ENCODE measurements around the gene BCDIN3D. TPM values are rescaled to one million over a fixed set of nuclear protein-coding genes. Genes with fewer than 3 reads are reported as not detected.

BCDIN3D gene
- total RNA-seq, 1 experiment from 2014 or later, result 4.5 TPM

- Histone ChIP-seq H3K9ac (ENCODE audit: low read length) (no peak overlapping the region), H3K36me3 (ENCODE audit: low read depth, low read length) (no peaks in the 10 kb centered on the region), H4K20me1 (ENCODE audit: low read length) (no peaks in the 10 kb centered on the region), H3K9me2 (replicated peaks; ENCODE audit: low read length) (no peaks in the 10 kb centered on the region), H3K4me3 (ENCODE audit: low read length) (no peak overlapping the region), H3K4me1 (ENCODE audit: insufficient read depth, low read length) (peaks cover 17% of the 10 kb centered on the region), H3K27ac (ENCODE audit: low read length) (no peak overlapping the region), H3F3A (ENCODE audit: low read length, unreplicated experiment) (no peaks in the 10 kb centered on the region), H2AFZ (ENCODE audit: low read length) (no peak overlapping the region), H3K27me3 (ENCODE audit: low read length) (peaks cover 17% of the 10 kb centered on the region; the same call in 1 of the 2 replicates), H3K4me2 (ENCODE audit: low read length) (no peak overlapping the region), H3K9me3 (ENCODE audit: low read length) (no peaks in the 10 kb centered on the region), H3K79me2 (ENCODE audit: low read length) (peaks cover 17% of the 10 kb centered on the region)
- intact Hi-C loops (cut with micrococcal nuclease), result no loop called here
- TF ChIP-seq EZH2phosphoT487 (IDR thresholded peaks at IDR 0.05; ENCODE audit: borderline replicate concordance, low read length), result no peak
- TF ChIP-seq CTCF (conservative IDR thresholded peaks at IDR 0.05; ENCODE audit: low read depth, low read length), result no peak
- no peak for DNase-seq
- POLR2A ChIA-PET (ENCODE audit: unreplicated experiment), result no interaction called here
- no peak for ATAC-seq
- CTCF ChIA-PET, result no interaction called here
- no TSS peak for BruUV-seq (replicated peaks)
Observed at GRCh38 chr12:49846032-49846431, 3.1 kb upstream of the BCDIN3D start.

- no TSS peak for BruUV-seq (replicated peaks)
- Histone ChIP-seq H3K9me3 (ENCODE audit: low read length) (no peaks in the 10 kb centered on the region), H3K27ac (ENCODE audit: low read length) (no peak overlapping the region), H3K4me2 (ENCODE audit: low read length) (peak overlapping the region; percentile 97), H3K27me3 (ENCODE audit: low read length) (peaks cover 9% of the 10 kb centered on the region; the same call in 1 of the 2 replicates), H3F3A (ENCODE audit: low read length, unreplicated experiment) (no peaks in the 10 kb centered on the region), H3K36me3 (ENCODE audit: low read depth, low read length) (no peaks in the 10 kb centered on the region), H3K9ac (ENCODE audit: low read length) (no peak overlapping the region; the same call in 1 of the 2 replicates), H3K4me1 (ENCODE audit: insufficient read depth, low read length) (peaks cover 17% of the 10 kb centered on the region), H3K4me3 (ENCODE audit: low read length) (no peak overlapping the region; the same call in 1 of the 2 replicates), H4K20me1 (ENCODE audit: low read length) (no peaks in the 10 kb centered on the region), H3K9me2 (replicated peaks; ENCODE audit: low read length) (no peaks in the 10 kb centered on the region), H3K79me2 (ENCODE audit: low read length) (peaks cover 22% of the 10 kb centered on the region), H2AFZ (ENCODE audit: low read length) (peak overlapping the region; percentile 88)
- POLR2A ChIA-PET (ENCODE audit: unreplicated experiment), result no interaction called here
- no peak for ATAC-seq
- TF ChIP-seq EZH2phosphoT487 (IDR thresholded peaks at IDR 0.05; ENCODE audit: borderline replicate concordance, low read length) (no peak), CTCF (conservative IDR thresholded peaks at IDR 0.05; ENCODE audit: low read depth, low read length) (no peak), EZH2 (IDR thresholded peaks at IDR 0.05; ENCODE audit: low read length, unreplicated experiment) (no peak)
- intact Hi-C loops (cut with micrococcal nuclease), result loop anchor here (2.0 kb wide), 1 partner anchor 15 kb away; the partner anchor contains the start of gene NCKAP5L
- CTCF ChIA-PET, result no interaction called here
- DNase-seq, result peak; percentile 10
Observed at GRCh38 chr12:49843876-49844437, 1.1 kb upstream of the BCDIN3D start.

GRCh38 chr12:49843411-49843810 lies 505 bp upstream of the BCDIN3D start:
- Histone ChIP-seq H3K9me2 (replicated peaks; ENCODE audit: low read length) (no peaks in the 10 kb centered on the region), H3K4me2 (ENCODE audit: low read length) (peak overlapping the region; percentile 97), H3K27me3 (ENCODE audit: low read length) (0 out of 2 replicates have a peak, but pooled peaks cover 4% of the 10 kb centered on the region), H3K4me3 (ENCODE audit: low read length) (peak overlapping the region; percentile 92), H3K79me2 (ENCODE audit: low read length) (peaks cover 22% of the 10 kb centered on the region), H3K9me3 (ENCODE audit: low read length) (no peaks in the 10 kb centered on the region), H3K4me1 (ENCODE audit: insufficient read depth, low read length) (peaks cover 17% of the 10 kb centered on the region), H4K20me1 (ENCODE audit: low read length) (no peaks in the 10 kb centered on the region), H3F3A (ENCODE audit: low read length, unreplicated experiment) (no peaks in the 10 kb centered on the region), H3K27ac (ENCODE audit: low read length) (peak overlapping the region; percentile 76; the same call in 1 of the 2 replicates), H3K9ac (ENCODE audit: low read length) (peak overlapping the region; percentile 89), H2AFZ (ENCODE audit: low read length) (peak overlapping the region; percentile 88), H3K36me3 (ENCODE audit: low read depth, low read length) (no peaks in the 10 kb centered on the region)
- intact Hi-C loops (cut with micrococcal nuclease), result loop anchor here (2.0 kb wide), 1 partner anchor 15 kb away; the partner anchor contains the start of gene NCKAP5L
- BruUV-seq (replicated peaks), result TSS peak; percentile 87
- TF ChIP-seq EZH2 (IDR thresholded peaks at IDR 0.05; ENCODE audit: low read length, unreplicated experiment) (no peak), EZH2phosphoT487 (IDR thresholded peaks at IDR 0.05; ENCODE audit: borderline replicate concordance, low read length) (no peak), CTCF (conservative IDR thresholded peaks at IDR 0.05; ENCODE audit: low read depth, low read length) (no peak)
- POLR2A ChIA-PET (ENCODE audit: unreplicated experiment), result interaction anchor here (0.5 to 0.6 kb wide), 5 partner anchors 11 to 178 kb away, joined by 3 to 4 read pairs (median 3); partner anchors contain the start of gene NCKAP5L
- CTCF ChIA-PET, result no interaction called here
- DNase-seq (no peak), ATAC-seq (no peak)
